HG02763 (cell line): ENCODE results near the gene NRDC.

Experiments
- ATAC-seq: cut with Tn5 transposase; IDR thresholded peaks from one replicate; pipeline ENCODE4 v1.9.1; 2021; ENCODE audit warnings: mild to moderate bottlenecking, moderate library complexity; ENCODE audit not compliant: unreplicated experiment

Gene NRDC

DNA sequence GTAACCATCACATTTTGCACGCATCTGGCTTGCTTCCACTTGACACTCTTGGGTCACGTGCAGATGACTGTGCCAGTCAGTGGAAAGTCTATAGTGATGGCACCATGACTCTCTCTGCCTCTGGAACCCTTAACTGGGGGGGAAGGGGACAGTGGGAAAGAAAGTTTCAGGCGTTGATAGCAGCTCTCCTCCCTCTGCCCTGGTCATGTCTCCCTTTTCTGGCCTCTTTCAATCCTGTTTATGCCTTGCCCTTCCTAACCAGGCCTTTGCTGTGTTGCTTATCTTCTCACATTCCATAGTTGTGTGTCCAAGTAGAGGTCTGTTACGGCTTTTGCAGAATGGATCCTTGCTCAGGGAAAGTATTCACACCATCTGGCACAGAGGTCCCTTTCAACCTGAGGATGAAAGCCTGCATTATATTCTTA lies 93.5 kb downstream of the NRDC start:
- ATAC-seq: no peak

DNA sequence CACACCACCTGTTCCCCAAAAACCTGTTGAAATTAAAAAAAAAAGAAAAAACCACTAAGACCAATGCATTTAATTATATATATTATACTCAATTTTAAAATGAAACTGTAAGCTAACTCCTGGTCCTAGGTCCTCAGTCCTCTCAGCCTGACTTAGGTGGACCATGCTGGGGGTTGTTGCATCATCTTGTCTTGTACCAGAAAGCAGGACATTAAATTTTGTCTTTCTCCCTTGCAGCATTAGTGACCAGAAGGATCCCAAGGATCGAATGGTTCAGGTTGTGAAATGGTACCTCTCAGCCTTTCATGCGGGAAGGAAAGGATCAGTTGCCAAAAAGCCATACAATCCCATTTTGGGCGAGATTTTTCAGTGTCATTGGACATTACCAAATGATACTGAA lies 97.6 kb downstream of the NRDC start:
- no peak for ATAC-seq

DNA sequence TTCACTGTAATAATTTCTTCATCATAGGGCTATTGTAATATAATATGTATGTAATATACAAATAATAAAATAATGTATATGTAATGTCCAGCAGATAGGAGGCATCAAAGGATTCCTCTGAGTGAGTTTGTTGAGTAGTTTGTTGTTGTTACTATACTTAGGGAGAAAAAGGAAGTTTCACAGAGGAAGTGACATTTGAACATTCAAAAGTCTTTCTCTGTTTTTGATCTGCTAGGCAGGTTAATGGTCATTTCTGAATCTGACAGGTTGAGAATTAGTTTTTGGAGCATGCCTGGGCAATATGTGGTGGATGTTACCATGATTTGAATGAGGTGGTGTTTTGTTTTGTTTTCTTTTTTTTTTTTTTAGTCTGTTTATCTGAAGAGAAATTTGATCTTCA lies 102.1 kb downstream of the NRDC start:
- no peak for ATAC-seq

DNA sequence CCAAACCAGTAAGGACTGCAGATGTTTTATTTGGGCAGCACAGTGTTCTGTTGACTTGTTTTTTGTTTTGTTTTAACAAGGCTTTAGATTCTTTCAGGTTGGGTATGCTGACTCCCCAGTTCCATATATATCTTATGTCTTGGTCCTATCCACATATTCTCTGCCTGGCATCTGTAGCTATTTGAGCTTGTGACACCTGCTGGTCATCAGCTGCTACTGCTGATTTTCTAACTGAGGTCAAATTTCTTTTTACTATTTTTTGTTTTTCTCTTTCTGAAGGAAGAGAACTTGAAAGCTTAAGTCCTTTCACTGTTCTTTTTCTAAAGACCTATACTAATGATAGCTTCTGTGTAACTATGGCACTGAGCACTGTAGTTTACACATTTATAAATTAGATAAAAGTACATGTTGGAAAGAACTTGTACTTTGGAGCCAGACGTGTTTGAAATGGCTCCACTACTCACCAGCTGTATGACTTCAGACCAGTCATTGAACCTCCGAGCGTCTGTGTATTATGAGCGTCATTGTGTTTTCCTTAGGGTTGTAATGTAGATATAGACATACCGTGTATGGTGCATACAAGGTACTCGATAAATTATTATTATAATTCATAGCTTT lies 109.4 kb downstream of the NRDC start:
- ATAC-seq: no peak

DNA sequence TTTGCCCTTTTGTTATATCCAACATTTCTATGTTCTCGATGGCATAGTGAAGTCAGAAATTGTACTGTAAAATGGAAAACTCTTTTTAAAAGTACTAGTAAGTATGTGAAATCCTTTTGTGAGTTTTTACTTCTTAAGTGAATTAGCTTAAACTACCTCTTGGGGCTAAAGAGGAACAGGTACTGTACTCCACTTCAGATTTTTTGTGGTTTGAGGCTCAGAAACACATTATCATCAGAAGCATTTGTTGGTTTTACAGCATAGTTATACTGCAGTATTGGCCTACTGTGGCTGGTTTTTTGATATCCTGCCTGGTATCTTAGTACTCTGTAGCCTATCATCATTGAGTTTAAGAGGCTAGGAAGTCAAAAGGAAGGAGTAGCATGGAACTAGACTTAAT lies 117.2 kb downstream of the NRDC start:
- no peak for ATAC-seq

DNA sequence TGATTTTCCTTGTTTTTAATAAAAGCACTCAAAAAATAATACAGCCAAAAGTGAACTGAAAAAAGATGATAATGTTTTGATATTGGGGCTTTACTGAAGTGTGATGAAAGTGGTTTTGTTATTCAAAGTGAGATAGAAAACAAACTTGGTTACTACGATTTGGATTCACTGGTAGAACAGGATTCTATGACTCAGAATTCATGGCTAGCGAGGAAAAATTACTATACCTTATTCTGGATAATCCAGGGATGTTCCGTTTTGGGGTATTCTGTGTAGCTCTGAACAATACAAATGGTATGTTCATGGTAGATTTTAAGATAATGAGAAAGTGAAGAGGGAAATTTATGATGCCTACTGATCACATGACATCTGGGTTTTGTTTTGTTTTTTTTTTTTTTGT lies 117.7 kb downstream of the NRDC start:
- no peak for ATAC-seq

DNA sequence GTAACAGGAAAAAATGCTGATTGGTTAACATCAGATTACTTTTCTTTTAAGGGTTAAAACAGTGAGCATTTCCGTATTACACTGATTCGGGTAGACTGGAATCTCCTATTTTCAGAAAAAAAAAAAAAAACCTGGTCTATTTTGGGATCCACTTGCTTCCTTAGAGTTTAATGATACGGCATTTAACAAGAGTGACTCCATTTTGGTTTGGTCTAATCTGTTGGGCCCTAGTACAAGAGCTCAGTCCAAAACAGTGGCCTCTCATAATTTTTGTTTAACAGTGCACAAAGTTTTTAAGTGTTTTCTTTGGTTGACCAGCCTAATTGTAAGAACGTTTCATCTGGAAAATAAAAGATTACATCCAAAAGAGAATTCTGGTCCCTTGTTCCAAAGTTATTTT lies 120.2 kb downstream of the NRDC start:
- ATAC-seq: no peak

DNA sequence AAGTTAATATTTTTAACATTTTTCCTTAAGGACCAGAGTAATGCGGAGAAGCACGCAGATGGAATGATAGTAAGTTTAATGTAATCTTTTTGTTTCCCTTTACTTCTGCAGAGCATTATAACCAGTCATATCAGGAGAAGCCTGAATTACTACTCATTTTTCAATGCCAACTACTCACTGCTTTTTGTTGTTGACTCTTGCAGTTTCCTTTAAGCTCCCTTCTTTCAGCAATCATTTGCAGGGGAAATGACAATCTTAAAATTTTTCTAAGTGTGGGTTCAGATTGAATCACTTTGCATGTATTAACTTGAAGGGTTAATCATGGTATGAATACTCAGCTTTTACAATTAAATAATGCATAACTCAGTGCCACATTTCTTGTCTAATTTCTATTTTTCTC lies 122.2 kb downstream of the NRDC start:
- no peak for ATAC-seq

DNA sequence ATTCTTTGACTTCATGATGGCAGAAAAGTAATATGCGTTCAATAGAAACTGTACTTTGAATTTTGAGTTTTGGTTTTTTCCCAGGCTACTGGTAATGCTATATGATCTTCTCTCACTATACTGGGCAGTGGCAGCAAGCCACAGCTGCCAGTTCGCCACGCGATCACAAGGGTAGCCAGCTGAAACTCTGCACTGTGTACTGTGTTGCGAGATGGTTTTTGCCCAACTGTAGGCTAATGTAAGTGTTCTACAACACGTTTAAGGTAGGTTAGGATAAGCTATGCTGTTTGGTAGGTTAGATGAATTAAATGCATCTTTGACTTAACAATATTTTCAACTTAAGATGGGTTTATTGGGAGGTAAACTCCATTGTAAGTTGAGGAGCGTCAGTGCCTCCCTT lies 123.1 kb downstream of the NRDC start:
- ATAC-seq: no peak

DNA sequence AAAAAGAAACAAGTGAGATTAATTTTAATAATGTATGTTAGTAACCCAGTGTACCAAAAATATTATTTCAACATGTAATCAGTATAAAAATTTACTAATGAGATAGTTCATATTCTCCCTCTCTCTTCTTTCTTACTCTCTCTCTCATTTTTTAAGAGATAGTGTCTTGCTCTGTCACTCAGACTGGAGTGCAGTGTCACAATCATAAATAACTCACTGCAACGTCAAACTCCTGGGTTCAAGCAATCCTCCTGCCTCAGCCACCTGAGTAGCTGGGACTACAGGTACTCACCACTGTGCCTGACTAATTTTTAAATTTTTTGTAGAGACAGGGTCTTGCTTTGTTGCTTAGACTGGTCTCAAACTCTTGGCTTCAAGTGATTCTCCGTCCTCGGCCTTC lies 123.9 kb downstream of the NRDC start:
- ATAC-seq: no peak

DNA sequence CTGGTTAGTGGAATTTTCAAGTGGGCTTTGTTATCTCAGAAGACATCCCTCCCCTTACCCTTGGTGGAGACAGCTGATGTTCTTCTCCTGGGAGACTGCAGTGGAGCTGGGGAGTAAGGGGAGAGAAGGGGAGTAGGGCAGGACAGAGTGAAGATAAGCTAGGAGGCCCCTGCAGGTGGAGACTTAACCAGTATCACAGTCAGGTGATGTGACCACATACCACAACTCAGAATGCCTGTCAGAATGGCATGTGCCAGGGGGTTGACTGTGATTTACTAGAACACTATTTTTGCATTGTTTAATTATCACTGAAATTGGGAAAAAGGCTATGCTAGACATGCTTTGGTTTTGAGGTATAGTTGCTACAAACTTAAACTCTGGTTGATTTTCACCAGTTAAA lies 124.6 kb downstream of the NRDC start:
- no peak for ATAC-seq

DNA sequence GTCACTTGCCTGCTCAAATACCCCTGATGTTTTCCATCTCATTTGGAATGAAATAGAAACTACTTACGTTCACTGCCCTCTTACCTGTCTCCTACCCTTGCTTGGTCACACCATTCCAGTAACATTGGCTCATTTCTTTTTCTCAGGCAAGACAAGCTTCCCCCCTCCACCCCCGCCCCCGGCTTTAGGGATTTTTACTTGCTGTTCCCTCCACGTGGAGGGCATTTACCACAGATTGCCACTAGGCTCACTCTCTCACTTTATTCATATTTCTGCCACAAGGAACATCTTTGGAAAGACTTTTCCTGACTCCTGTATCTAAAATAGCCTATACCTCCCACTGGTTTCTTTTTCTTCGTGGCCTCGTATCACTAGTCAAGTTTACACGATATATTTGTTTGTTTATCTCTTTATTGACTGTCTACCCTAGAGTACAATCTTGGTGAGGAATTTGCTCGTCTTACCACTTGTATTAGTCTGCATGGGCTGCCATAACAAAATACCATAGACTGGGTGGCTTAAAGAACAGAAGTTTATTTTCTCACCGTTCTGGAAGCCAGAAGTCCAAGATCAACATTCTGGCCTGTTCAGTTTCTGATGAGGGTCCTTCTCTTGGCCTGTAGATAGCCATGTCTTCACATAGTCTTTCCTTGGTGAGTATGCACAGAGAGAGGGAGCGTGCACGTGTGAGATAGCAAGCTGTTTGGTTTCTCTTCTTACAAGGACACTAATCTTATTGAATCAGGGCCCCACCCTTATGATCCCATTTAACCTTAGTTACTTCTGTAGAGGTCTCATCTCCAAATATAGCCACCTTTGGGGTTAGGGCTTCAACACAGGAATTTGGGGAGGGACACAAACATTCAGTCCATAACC lies 126.2 kb downstream of the NRDC start:
- no peak for ATAC-seq

DNA sequence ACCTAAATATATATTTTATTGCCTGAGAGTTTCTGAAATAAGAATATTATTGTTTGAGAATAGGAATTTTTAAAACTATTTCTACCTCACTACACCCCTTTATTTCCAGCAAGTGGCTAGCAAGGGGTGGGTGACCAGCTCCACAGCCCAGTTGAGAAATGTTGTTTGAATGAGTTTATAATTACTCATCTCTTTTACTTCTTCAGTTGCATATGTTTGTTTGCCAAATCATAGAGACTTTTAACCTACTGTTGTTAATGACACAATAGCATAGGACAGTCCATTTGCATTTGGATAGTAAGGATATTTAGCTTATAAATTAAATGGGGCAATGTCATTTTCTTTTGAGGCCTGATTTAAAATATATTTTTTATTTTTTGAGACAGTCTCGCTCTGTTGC lies 127.8 kb downstream of the NRDC start:
- no peak for ATAC-seq

DNA sequence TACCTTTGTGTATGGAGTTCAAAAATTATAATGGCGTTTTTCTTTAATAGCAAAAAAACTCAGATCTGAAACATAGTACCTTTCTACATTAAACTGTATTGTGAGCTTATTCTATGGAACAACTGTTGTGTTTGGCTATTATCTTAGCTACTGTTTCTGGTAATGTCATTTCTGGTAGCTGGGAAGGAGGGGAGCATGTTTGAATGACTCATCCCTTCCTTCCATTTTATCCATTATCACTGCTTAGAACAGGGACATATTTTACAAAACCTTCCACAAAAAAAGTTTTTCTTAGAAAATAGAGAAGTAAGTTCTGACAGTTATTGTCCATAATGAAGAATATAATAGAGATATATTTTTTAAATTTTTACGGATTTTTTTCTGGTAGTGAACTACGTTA lies 128.3 kb downstream of the NRDC start:
- ATAC-seq: no peak

DNA sequence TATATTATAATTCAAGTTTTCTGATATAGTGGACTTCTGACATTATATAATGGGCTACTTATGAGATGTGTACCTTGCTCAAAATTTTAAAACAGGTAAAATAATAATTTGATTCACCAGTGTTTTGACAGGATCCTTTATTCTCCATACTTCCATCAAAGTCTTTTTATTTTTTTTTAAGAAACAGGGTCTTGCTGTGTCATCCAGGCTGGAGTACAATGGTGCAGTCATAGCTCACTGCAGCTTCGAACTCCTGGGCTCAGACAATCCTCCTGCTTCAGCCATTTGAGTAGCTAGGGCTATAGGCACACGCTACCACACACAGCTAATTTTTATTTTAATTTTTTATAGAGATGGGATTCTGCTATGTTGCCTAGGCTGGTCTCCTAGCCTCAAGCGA lies 129.4 kb downstream of the NRDC start:
- no peak for ATAC-seq

DNA sequence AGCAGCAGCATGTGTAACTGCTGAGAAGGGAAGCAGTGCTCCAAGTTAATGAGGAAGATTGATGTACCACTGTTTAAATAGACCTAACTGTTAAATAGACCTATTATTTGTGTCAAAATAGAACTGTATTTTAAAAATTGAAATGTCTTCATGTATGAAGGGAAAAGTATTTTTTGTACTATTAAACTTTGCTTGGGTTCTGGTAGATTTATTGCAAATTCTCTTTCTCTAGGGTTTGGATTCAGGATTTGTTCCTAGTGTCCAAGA lies 133.3 kb downstream of the NRDC start:
- ATAC-seq: no peak

DNA sequence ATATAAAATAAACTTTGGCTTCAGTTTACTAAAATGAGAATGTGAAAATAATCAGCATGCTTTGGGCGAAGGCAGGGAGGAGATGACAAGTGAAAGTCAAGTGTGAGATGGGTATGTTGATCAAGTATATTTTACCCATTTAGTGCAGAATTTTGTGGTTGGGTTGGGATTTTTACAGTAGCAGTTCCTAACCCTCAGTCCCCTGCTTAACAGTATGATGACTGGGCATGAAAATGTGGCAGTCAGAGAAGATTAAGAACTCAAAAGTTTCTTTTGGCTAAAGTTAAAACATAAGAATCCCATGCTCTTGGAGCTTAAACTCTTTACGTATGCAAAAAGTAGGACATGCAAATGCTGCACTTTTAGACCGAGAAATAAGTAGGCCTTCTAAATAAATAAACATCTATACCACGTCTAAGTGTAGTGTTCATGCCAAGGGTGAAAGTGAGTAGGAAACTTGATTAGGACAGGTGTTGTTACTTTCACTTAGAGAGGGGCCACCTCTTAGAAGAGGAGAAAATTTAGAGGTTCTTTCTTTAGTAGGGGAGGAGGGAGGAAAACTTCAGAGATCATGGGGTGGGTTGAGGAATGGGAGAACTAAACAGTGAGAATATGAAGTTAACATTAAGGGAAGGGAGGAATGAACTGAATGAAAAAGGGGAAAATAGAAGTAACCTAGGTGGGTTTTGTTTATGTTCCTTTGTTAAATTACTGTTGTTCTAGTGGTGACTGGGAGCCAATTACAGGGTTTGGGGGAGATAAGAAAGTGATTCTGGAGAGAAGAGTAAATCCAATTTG lies 133.8 kb downstream of the NRDC start:
- no peak for ATAC-seq

DNA sequence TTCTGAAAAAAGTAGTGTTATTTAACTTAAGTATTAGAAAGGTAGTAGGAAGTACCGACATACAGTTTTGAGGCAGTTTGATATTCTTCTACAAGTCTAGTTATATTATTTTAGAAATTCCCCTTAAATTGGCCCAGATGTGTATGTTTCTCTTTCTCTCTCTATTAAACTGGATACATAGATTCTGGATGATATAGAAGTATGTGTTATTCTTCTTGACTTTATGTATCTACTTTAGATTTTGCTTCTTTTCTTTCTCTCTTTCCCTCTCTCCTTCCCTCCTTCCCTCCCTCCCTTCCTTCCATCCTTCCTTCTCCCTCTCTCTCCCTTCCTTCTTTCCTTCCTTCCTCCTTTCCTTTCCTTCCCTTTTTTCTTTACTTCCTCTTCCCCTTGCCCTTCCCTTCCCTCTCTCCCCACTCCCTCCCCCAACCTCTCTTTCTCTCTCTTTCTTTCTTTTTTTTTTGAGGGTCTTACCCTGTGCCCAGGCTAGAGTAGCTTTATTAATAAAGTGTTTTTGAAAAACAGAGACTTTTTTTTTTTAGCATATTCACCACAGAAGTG lies 137.3 kb downstream of the NRDC start:
- no peak for ATAC-seq

DNA sequence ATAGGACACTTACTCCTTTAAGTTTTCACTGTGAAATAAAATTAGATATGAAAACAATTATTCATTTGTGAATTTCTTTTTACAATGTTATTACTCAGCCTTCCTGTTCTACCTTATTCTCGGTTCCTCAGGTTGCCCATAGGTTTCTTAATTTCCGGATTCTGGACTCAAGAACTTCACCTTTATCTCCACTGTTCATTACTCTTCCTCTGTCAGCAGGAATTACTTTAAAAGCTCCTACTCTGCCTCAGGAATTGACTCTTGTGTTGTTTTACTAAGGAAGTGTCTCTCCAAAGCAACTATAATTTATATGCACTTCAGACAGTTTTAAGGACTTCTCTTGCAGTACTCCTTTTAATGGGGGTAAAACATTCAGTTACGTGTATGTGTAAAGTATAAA lies 137.9 kb downstream of the NRDC start:
- no peak for ATAC-seq
